HG03378 (cell line): Measurements from ENCODE around the gene MBD3.
"Not testable (repeated sequence)": the region's sequence is repeated elsewhere in the genome, so short reads cannot be mapped to it uniquely, and the experiment has no call there.

Source experiments
- ATAC-seq: cut with Tn5 transposase; IDR thresholded peaks from one replicate; pipeline ENCODE4 v1.9.1; 2021; ENCODE audit warnings: mild to moderate bottlenecking, moderate library complexity; ENCODE audit not compliant: unreplicated experiment

MBD3 gene, protein sequence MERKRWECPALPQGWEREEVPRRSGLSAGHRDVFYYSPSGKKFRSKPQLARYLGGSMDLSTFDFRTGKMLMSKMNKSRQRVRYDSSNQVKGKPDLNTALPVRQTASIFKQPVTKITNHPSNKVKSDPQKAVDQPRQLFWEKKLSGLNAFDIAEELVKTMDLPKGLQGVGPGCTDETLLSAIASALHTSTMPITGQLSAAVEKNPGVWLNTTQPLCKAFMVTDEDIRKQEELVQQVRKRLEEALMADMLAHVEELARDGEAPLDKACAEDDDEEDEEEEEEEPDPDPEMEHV

GRCh38 chr19:1592755-1593500 lies at the start of gene MBD3:
MBD3 (minus strand) TSS chr19:1592865; CDS start chr19:1592631, 234 bp downstream.
- peak; percentile 29 for ATAC-seq

GRCh38 chr19:1640893-1641448 lies 48.3 kb upstream of the MBD3 start:
- ATAC-seq: not testable (repeated sequence)

DNA sequence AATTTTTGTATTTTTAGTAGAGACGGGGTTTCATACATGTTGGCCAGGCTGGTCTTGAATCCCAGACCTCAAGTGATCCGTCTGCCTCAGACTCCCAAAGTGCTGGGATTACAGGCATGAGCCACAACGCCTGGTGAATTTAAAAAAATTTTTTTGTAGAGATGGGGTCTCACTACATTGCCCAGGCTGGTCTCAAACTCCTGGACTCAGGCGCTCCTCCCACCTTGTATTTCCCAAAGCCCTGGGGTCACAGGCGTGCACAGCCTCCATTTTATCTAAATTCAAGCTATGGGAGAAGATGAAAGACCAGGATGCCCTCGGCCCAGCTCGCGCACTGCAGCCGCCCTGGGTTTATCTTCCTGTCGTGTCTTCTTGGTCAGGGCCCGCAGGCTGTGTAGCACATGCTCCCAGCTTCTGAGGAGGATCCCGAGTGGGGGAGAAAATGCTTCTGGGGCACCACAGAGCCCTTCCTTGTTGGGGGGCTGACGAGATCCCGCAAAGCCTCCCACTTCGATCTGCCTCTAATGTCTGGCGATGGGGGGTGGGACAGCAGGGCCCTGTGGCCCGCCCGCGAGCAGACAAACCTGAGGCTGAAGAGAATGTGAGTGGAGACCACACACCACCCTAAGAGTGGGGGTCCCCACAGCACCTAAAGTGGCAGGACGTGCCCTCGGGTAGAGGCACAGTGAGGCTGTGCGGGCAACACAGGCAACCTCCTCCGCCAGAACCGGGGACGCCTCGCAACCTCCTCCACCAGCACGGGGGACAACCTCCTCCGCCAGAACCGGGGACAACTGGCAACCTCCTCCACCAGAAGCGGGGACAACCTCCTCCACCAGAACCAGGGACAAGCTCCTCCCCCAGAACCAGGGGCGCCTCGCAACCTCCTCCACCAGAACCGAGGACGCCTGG lies 43.9 kb upstream of the MBD3 start:
- no peak for ATAC-seq

GRCh38 chr19:1634938-1635243 lies 42.2 kb upstream of the MBD3 start:
- no peak for ATAC-seq

DNA sequence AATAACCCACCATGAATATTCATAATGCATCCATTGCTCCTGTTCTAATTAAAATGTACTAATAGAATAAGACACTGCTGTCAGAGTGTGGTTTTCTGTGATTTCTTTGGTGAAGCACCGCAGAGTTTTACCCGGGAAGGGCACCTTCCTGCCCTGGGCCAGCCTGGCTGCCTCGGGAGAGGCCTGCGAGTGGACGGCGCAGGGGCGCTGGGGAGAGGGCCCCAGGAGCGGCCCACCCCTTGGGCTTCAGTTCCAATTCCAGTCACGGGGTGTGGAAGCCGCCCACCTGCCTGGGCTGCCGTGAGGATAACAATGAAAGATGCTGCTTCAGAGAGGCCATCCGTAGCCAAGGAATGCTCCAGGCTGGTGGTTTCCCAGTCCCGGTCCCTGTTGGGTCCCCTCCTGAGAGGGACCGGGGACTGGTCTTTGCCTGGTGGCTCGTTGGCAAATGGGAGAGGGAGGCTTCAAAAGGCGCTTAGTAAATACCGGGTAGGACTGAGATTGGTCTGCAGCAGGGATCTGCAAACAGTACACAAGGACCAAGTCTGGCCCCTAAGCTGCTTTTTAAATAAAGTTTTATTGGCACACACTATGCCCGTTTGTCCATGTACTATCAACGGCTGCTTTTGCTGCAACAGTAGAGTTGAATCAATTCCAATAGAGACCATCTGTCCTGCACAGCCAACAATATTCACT lies 41.7 kb upstream of the MBD3 start:
- no peak for ATAC-seq

- no peak for ATAC-seq
These were observed 40.7 kb upstream of the MBD3 start for GRCh38 chr19:1633269-1633826.

DNA sequence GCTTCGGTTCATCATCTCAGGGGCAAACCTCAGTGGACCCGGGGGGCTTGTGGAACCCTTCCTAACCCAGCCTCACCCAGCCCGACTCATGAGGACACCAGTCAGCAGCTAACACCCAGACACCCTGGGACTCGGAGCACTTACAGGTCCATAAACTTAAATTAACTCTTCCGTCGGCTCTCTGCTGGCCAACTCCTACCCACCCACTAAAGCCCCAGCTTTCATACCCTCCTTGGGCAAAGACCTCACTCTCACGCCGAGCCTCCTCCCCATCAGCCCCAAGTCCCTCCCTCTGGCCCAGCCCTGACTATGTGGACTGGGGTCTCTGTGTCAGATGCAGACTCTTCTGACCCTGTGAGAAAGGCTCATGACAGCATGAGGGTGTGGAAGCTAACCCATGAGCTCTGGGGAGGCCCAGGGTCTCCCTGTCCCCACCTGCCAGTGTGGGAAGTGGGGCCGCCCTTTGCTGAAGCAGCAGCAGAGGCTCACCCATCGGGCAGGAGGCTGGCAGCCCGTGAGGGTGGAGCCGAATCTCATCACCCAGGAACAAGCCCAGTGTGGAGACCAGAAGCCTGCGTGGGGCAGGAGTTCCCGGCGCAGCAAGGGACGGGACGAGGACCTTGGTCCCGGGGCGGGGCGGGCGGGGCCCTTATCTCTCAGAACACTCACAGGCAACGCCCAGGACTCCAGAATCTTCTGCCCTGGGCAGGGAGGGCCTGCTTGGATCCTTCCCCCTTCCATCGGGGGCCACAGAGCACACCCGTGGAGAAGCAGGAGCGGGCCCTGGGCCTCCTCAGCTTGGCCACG lies 40.0 kb upstream of the MBD3 start:
- no peak for ATAC-seq

- ATAC-seq: no peak
These were observed 39.0 kb upstream of the MBD3 start for GRCh38 chr19:1631557-1632100.

DNA sequence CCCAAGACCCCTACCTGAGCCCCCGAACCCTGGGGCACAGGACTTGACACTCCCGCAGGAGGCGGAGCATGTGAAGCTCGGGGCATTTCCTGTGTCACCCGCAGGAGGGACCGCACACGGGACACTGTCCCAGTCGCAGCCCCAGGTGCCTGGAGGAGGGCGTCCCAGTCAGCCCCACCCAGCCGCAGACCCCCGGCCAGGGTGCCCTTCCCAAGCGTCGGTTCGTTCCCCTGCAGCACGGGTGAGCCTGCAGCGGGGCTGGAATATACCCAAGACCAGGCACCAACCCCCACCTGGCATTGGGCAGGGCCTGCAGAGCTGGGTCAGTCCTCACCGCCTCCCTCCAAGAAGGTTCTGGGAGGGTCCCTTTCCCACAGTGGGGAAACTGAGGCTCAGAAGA lies 38.1 kb upstream of the MBD3 start:
- ATAC-seq: no peak

DNA sequence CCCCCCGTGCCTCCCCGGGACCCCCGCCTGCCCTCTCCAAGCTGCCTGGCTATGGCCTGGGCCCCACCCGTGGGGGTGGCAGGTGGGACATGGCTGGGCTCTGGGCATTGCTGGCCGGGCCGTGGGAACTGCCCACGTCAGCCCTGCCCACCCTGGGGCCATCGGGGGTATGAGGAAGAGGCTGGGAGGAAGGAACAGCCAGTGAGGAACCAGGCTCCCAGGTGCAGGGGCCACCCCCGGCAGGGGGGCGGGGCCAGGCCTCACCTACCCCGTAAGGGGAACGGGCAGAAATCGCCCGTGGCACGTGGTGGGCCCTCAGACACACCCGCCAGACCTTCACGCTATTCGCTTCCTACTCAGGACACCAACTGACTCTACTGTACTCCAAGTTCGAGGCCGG lies 37.3 kb upstream of the MBD3 start:
- no peak for ATAC-seq

- ATAC-seq: no peak
These were observed 36.7 kb upstream of the MBD3 start for GRCh38 chr19:1629256-1629808.

DNA sequence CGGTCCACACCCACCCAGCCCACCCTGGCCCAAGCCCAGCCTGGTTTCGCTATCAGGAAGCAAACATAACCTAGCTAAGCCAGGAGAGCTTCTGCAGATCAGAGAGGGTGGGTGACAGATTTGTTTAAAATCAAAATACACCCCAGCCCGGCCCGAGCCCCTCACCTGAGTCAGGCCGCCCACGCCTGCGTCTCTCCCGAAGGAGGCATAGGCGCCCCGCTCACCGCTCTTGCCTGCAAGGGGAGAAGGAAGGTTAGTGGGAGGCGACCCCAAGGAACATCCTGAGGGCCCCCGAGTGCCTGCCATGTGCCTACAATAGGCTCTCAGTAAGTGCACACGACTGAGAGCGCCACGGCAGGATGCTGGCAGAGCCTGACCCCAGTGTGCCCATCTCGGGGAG lies 34.5 kb upstream of the MBD3 start:
- no peak for ATAC-seq

DNA sequence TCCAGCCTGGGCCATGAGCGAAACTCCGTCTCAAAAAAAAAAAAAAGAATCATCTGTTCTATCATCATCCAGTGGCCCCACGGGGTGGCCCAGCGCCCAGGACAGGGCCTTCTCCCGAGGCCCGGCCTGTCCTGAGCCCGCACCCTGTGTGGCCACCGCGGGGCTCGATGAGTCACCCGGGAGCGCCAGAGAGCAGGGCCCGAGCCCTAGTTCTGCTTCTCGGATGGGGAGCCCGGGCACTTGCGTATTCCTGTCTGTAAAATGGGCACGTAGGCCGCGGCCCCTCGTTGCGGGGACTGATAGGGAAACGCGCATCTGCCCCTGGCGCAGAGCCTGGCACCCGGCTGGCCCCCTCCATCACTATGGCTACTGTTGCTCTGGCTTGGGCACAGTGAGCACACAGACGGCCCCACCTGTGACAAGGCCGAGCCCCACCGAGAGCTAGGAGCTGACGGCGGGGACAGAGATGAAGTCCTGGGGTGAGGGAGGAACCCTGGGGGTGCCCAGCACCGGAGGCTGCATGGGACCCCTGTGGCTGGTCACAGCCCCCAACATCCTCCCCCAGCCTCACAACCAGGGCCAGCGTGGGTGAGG lies 33.8 kb upstream of the MBD3 start:
- ATAC-seq: no peak

GRCh38 chr19:1624458-1624857 lies 31.8 kb upstream of the MBD3 start:
- no peak for ATAC-seq

GRCh38 chr19:1622541-1622940 lies 29.9 kb upstream of the MBD3 start:
- no peak for ATAC-seq

- no peak for ATAC-seq
These were observed 29.3 kb upstream of the MBD3 start for GRCh38 chr19:1622007-1622406.

DNA sequence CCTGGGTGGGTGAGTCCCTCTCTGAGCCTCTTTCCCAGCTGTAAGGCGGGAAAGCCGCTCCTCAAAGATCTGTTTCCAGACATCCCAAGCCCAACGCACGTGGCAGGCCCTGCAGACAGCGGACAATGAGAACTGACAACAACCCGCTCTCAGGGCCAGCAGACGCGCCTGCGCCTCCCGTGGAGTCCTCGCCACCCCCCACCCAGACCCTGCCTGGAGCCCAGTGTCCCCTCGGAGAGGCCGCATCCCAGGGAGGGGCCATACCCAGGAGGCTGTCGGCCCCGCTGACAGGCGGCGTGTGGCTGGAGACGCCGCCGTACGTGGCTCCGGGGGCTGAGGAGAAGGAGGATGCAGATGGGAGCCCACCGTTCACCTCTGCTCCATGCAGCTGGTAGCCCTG lies 28.9 kb upstream of the MBD3 start:
- ATAC-seq: no peak

DNA sequence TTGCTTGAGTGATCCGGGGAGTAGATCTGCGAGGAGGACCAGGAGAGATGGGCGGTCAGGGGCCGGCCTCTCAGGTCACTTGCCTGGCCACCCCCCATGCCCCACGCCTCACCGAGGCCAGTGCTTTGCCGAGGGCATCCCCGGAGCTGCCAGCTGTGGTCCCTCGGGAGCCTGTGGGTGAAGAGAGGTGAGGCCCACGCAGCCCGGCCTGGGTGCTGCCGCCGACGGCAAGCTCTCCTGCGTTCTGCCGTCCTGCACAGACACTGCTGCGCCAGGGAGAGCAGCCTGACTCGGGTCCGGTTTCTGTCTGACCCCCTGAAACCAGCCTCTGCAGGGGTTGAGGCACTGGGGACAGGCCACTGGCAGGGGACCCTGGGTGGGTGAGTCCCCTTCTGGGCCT lies 28.4 kb upstream of the MBD3 start:
- no peak for ATAC-seq

GRCh38 chr19:1620502-1620901 lies 27.8 kb upstream of the MBD3 start:
- ATAC-seq: no peak
